K562 (cell line): Measurements from ENCODE around the gene ZNF277. TPM values are rescaled to one million over a fixed set of nuclear protein-coding genes. Genes with fewer than 3 reads are reported as not detected.

Experiments used
- ATAC-seq: fragments of 200-7000 bp; cut with Tn5 transposase; 3 replicates; pipeline ENCODE4 v1.9.1; 2020; ENCODE audit warnings: moderate library complexity
- BruUV-seq: library from RNA; stranded (reverse); fragments of 400-500 nt; replicated peaks from 2 replicates; lab custom pipeline; 2021; lab: Mats Ljungman, UMichigan
- CTCF ChIA-PET: fragments of 300-600 bp; formaldehyde crosslinking; extraction: SDS; loops from one replicate; lab custom pipeline; 2021; ENCODE audit warnings: low intra/inter-chr PET ratio; lab: Yijun Ruan, JAX
- POLR2A ChIA-PET: fragments of 300-600, 350-650 bp; sonication (Branson Sonifier 250); formaldehyde crosslinking; extraction: SDS; loops from one replicate; lab custom pipeline; 2021; ENCODE audit warnings: antibody characterized with exemption, inconsistent platforms; lab: Yijun Ruan, JAX
- DNase-seq, 4 experiments: peaks; one replicate each; pipeline versions ENCODE4 v3.0.0 to v3.0.0-alpha.2; 2011 to 2018; ENCODE audit warnings: low spot score in 3 of 4, mixed read lengths in 3 of 4; ENCODE audit errors: extremely low read depth in 1 of 4
- FAIRE-seq: peaks from 2 replicates; lab custom pipeline; 2011; peaks lifted over from hg19 to GRCh38; lab: Jason Lieb, UNC
- H2AFZ ChIP-seq: 2 replicates; pipeline ENCODE4 v1.6.0; 2011; ENCODE audit warnings: low read depth, low read length, control low read depth, inconsistent platforms
- H3K27ac ChIP-seq: fragments of 200-600 bp; 3 replicates; pipeline ENCODE4 v1.8.0; 2011; ENCODE audit warnings: low read depth, mild to moderate bottlenecking, control low read depth, inconsistent platforms, low read length, moderate library complexity, mixed read lengths; ENCODE audit errors: extremely low read depth
- H3K27me3 ChIP-seq, 2 experiments: fragments of 300-600 bp in 1 of 2; 2 replicates in 1 of 2; 3 replicates in 1 of 2; pipeline versions ENCODE4 v1.6.0 to v1.8.0; 2011; ENCODE audit warnings: inconsistent platforms in 2 of 2, low read length in 2 of 2, mild to moderate bottlenecking in 1 of 2, mixed read lengths in 1 of 2, moderate library complexity in 1 of 2; ENCODE audit not compliant: control insufficient read depth in 2 of 2, insufficient read depth in 2 of 2
- H3K36me3 ChIP-seq: fragments of 300-600 bp; 3 replicates; pipeline ENCODE4 v1.8.0; 2011; ENCODE audit warnings: mild to moderate bottlenecking, low read length, inconsistent platforms; ENCODE audit not compliant: control insufficient read depth, insufficient read depth
- H3K4me1 ChIP-seq, 2 experiments: fragments of 200-600 bp in 1 of 2; replicated peaks in 1 of 2; 2 replicates in 1 of 2; 3 replicates in 1 of 2; pipeline versions ENCODE4 v1.5.1 to v1.8.0; 2011; ENCODE audit warnings: inconsistent platforms in 2 of 2, low read length in 2 of 2, mild to moderate bottlenecking in 1 of 2, mixed read lengths in 1 of 2, moderate library complexity in 1 of 2; ENCODE audit not compliant: control insufficient read depth in 2 of 2, insufficient read depth in 2 of 2
- H3K4me2 ChIP-seq: 2 replicates; pipeline ENCODE4 v1.6.1; 2011; ENCODE audit warnings: low read length, control low read depth, inconsistent platforms, mixed read lengths; ENCODE audit not compliant: insufficient read depth
- H3K4me3 ChIP-seq: fragments of 200-600 bp; sonication (generic), shearing (Covaris generic); 2 replicates; pipeline ENCODE4 v1.5.1; 2016; ENCODE audit warnings: control low read depth, inconsistent platforms
- H3K79me2 ChIP-seq: fragments of 200-600 bp; 3 replicates; pipeline ENCODE4 v1.8.0; 2011; ENCODE audit warnings: low read length, inconsistent platforms; ENCODE audit not compliant: control insufficient read depth, insufficient read depth
- H3K9ac ChIP-seq, 2 experiments: 2 replicates each; pipeline versions ENCODE4 v1.6.0 to v1.6.1; 2011; ENCODE audit warnings: low read depth in 2 of 2, low read length in 2 of 2, control low read depth in 1 of 2, inconsistent platforms in 1 of 2, mild to moderate bottlenecking in 1 of 2, mixed read lengths in 1 of 2; ENCODE audit not compliant: insufficient read depth in 1 of 2
- H3K9me1 ChIP-seq: one replicate; pipeline ENCODE4 v1.6.0; 2011; ENCODE audit warnings: inconsistent platforms, mild to moderate bottlenecking, low read length, moderate library complexity; ENCODE audit not compliant: control insufficient read depth, insufficient read depth
- H3K9me3 ChIP-seq: replicated peaks from 2 replicates; pipeline ENCODE4 v1.5.1; 2011; ENCODE audit warnings: low read depth, low read length, inconsistent platforms; ENCODE audit not compliant: control insufficient read depth, insufficient read depth
- H4K20me1 ChIP-seq: replicated peaks from 2 replicates; pipeline ENCODE4 v1.6.1; 2011; ENCODE audit warnings: low read length, inconsistent platforms, mixed read lengths; ENCODE audit not compliant: control insufficient read depth, insufficient read depth
- ATF7 ChIP-seq: fragments of 450-650 bp; IDR thresholded peaks from 2 replicates; pipeline ENCODE4 v1.7.1; 2014; ENCODE audit warnings: mild to moderate bottlenecking, moderate library complexity
- CHD2 ChIP-seq: IDR thresholded peaks from 2 replicates; pipeline ENCODE4 v1.6.1; 2011; ENCODE audit warnings: low read depth, low read length
- HDAC6 ChIP-seq: IDR thresholded peaks from 2 replicates; pipeline ENCODE4 v1.6.1; 2012; ENCODE audit warnings: low read depth, mild to moderate bottlenecking, control low read depth, inconsistent platforms, low read length, moderate library complexity
- HNRNPUL1 ChIP-seq: fragments of 200-400 bp; formaldehyde crosslinking; IDR thresholded peaks from 2 replicates; pipeline ENCODE4 v1.6.1; 2017; ENCODE audit warnings: low read length
- MTA2 ChIP-seq: fragments of 450-650 bp; IDR thresholded peaks from 2 replicates; pipeline ENCODE4 v1.6.1; 2016; ENCODE audit warnings: low read depth
- POLR2B ChIP-seq: fragments of 450-650 bp; IDR thresholded peaks from 2 replicates; pipeline ENCODE4 v1.6.1; 2018; ENCODE audit warnings: low read depth; ENCODE audit not compliant: partially characterized antibody
- RBM14 ChIP-seq: fragments of 200-400 bp; formaldehyde crosslinking; IDR thresholded peaks from 2 replicates; pipeline ENCODE4 v1.6.1; 2018; ENCODE audit warnings: low read depth, mild to moderate bottlenecking, low read length, moderate library complexity, borderline replicate concordance; ENCODE audit not compliant: insufficient read depth
- RFX5 ChIP-seq: IDR thresholded peaks from 2 replicates; pipeline ENCODE4 v1.6.1; 2011; ENCODE audit warnings: low read depth, mild to moderate bottlenecking, improper control_type of control experiment, low read length
- SRSF7 ChIP-seq: fragments of 200-400 bp; formaldehyde crosslinking; optimal IDR thresholded peaks from 2 replicates; pipeline ENCODE3; 2017; ENCODE audit warnings: mild to moderate bottlenecking, low read depth, low read length
- TEAD2 ChIP-seq: fragments of 450-650 bp; IDR thresholded peaks from 2 replicates; pipeline ENCODE4 v1.6.1; 2016; ENCODE audit warnings: missing genetic modification characterization, control low read depth, missing compliant biosample characterization
- XRCC5 ChIP-seq: fragments of 200-400 bp; formaldehyde crosslinking; IDR thresholded peaks from 2 replicates; pipeline ENCODE4 v1.6.1; 2017; ENCODE audit warnings: low read depth, mild to moderate bottlenecking, low read length
- ZBTB9 ChIP-seq: fragments of 450-650 bp; formaldehyde crosslinking; IDR thresholded peaks from 2 replicates; pipeline ENCODE4 v1.4.0; 2020; ENCODE audit warnings: mild to moderate bottlenecking, moderate library complexity
- ZNF277 ChIP-seq: fragments of 250-450 bp; sonication (Bioruptor Pico); IDR thresholded peaks from 2 replicates; pipeline ENCODE4 v1.8.0; 2022; ENCODE audit warnings: inconsistent platforms, mild to moderate bottlenecking, moderate library complexity, borderline replicate concordance
- ZNF324 ChIP-seq: fragments of 250-450 bp; sonication (Bioruptor Pico); IDR thresholded peaks from 2 replicates; pipeline ENCODE4 v1.4.0; 2020; ENCODE audit warnings: mild to moderate bottlenecking
- ZNF644 ChIP-seq: fragments of 200-800 bp; sonication (Bioruptor generic); IDR thresholded peaks from 2 replicates; pipeline ENCODE4 v1.6.1; 2016; ENCODE audit warnings: low read depth, missing genetic modification characterization, missing compliant biosample characterization
- WGBS: fragments of 100-300 bp; shearing (Covaris generic); methylation state at CpG from one replicate; pipeline ENCODE4 v1.1.6; 2016; ENCODE audit warnings: low coverage, mixed read lengths; ENCODE audit not compliant: insufficient coverage; ENCODE audit errors: missing lambda C conversion rate; 5-methylcytosine and 5-hydroxymethylcytosine counted together
- in situ Hi-C: fragments of 300-500 bp; cut with MboI; formaldehyde crosslinking; loops from 4 replicates; pipeline ENCODE4 v1.15.0; 2018; ENCODE audit warnings: inconsistent platforms, mixed read lengths
- intact Hi-C: fragments of 100-400 bp; cut with micrococcal nuclease; formaldehyde crosslinking; loops from 2 replicates; pipeline ENCODE4 v1.14.2; 2022
- polyA plus RNA-seq, 8 experiments: library from polyadenylated mRNA; depleted of rRNA in 4 of 8; stranded (reverse) in 5 of 8; unstranded in 3 of 8; fragments of >200 nt; fragmentation: Nextera tagmentation in 2 of 8; fragmentation: Illumina TruSeq in 1 of 8; extraction: Ambion mirVana in 2 of 8; extraction: Trizol in 1 of 8; gene quantifications; 2 replicates each; pipeline versions ENCODE4 v1.2.1 to v1.2.3, GENCODE V29; 2011 to 2014; ENCODE audit warnings: inconsistent platforms in 1 of 8, missing spikeins in 1 of 8
- total RNA-seq, 7 experiments: library from RNA; depleted of rRNA in 6 of 7; stranded (reverse); fragments of >200 nt in 6 of 7; fragmentation: Illumina TruSeq in 2 of 7; extraction: Trizol in 2 of 7; gene quantifications; 2 replicates each; pipeline versions ENCODE4 v1.2.1 to v1.2.3, GENCODE V29; 2011 to 2021; ENCODE audit warnings: low replicate concordance in 1 of 7

The ZNF277 gene
- total and polyA plus RNA-seq, 9 of the 15 experiments (the other 6 are each of a cell fraction or from before 2014, with no cell fraction given): 18.8 to 33.5 (median 27.7) TPM

DNA sequence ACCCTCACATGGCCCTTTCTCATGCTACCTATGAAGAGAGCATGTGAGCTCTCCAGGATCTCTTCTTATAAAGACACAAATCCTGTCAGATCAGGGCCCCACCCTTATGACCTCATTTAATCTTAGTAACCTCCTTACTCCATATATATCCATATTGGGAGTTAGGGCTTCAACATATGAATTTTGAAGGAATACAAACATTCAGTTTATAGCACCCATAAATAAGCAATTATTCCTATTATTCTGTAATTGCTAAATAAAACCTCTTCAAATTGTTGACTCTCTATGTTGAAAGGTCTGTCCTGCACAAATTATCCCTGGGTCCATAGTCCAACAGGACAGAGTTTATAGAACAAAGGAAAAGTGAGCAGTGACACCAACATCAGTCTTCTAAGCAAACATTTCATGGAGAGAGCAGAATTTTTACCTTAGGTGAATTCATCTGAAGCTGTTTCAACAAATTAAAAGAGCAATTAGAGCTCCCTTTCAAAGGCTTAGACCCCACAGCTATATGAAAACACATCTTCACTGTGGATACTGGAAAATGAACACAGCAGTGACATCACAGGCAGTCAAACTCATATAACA is 12.5 kb upstream of the ZNF277 start:
- H3K4me2 ChIP-seq: no peak overlapping the region
- no TSS peak for BruUV-seq
- H3K36me3 ChIP-seq: no peaks in the 10 kb centered on the region
- no peaks in the 10 kb centered on the region for H3K9me1 ChIP-seq
- H3K4me1 ChIP-seq: no peaks in the 10 kb centered on the region
- in situ Hi-C loops (no loop called here), intact Hi-C loops (no loop called here)
- ChIA-PET CTCF (no interaction called here), POLR2A (no interaction called here)
- no peak overlapping the region for H3K9ac ChIP-seq
- peaks cover 14 to 19% of the 10 kb centered on the region in 2 experiments; a peak in 4 of 5 replicates for H3K27me3 ChIP-seq
- no peak overlapping the region for H3K27ac ChIP-seq
- no peak overlapping the region for H3K4me3 ChIP-seq
- no peak overlapping the region for H2AFZ ChIP-seq
- no peak for TF ChIP-seq HDAC6
- no peak for TF ChIP-seq HNRNPUL1
- TF ChIP-seq ZNF277 (CRISPR knock-in tag): peak; percentile 6; the same call in 1 of the 2 replicates
- no peak for TF ChIP-seq CHD2
- TF ChIP-seq, all 486 proteins: peak for 1
- FAIRE-seq (peak; percentile 35), DNase-seq (no peak), ATAC-seq (no peak)
- Histone ChIP-seq H4K20me1 (no peaks in the 10 kb centered on the region), H3K9me3 (no peaks in the 10 kb centered on the region), H3K79me2 (no peaks in the 10 kb centered on the region)

DNA sequence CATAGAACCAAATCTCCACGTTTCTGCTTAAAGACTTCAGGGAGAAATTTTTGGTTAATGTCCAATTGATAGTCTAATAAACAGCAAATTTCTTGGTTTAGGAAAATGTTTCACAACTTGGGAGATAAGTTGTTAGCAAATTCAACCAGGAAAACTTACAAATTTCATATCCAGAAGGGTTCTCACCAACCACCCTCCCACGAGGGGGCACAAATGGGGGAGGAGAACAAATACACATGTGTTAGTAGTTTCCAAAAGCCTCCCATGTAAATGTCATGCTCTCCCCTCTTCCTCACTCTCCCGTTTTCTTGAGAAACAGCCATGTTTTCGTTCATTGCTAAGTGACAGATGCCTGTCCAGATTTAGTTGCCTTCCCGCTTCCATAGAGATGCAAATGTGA is 10.8 kb upstream of the ZNF277 start:
- 3% methylated on average over 5 of the region's 5 CpGs for WGBS
- H3K9me1 ChIP-seq: no peaks in the 10 kb centered on the region
- in situ Hi-C loops (no loop called here), intact Hi-C loops (no loop called here)
- no peak overlapping the region for H2AFZ ChIP-seq
- ChIA-PET POLR2A (interaction anchor here (0.8 kb wide), 1 partner anchor 10 kb away, joined by 3 read pairs; no protein-coding TSS in a partner anchor), CTCF (no interaction called here)
- no peak overlapping the region for H3K27ac ChIP-seq
- no peak overlapping the region for H3K4me2 ChIP-seq
- no peaks in the 10 kb centered on the region for H4K20me1 ChIP-seq
- H3K4me1 ChIP-seq: no peaks in the 10 kb centered on the region
- no peak for DNase-seq
- TF ChIP-seq POLR2B (no peak), SRSF7 (no peak), XRCC5 (no peak), RFX5 (no peak), RBM14 (no peak), ZNF324 (CRISPR knock-in tag) (no peak), MTA2 (no peak), TEAD2 (no peak), ZNF644 (tag) (no peak), ATF7 (no peak), ZBTB9 (no peak)
- no peak overlapping the region for H3K9ac ChIP-seq
- BruUV-seq: no TSS peak
- H3K4me3 ChIP-seq: no peak overlapping the region
- H3K9me3 ChIP-seq: no peaks in the 10 kb centered on the region
- no peaks in the 10 kb centered on the region for H3K36me3 ChIP-seq
- H3K79me2 ChIP-seq: no peaks in the 10 kb centered on the region
- H3K27me3 ChIP-seq: peaks cover 8 to 12% of the 10 kb centered on the region in 2 experiments; a peak in 4 of 5 replicates
- no peak for ATAC-seq
- FAIRE-seq: no peak
